Right lobe of liver (tissue), 6 donors: ENCODE measurements around the gene TNS3. TPM values are rescaled to one million over a fixed set of nuclear protein-coding genes. Genes with fewer than 3 reads are reported as not detected.

Experiments
- ATAC-seq, 4 donors: fragments of 200-7000 bp; cut with Tn5 transposase; one replicate each; pipeline ENCODE4 v1.9.1; 2020; ENCODE audit warnings: mild to moderate bottlenecking in 4 of 4, moderate library complexity in 4 of 4
- DNase-seq, 3 donors: peaks; one replicate each; pipeline ENCODE4 v3.0.0-alpha.2; 2020
- H3K27ac ChIP-seq, 3 donors: fragments of 200-600 bp; one replicate each; pipeline ENCODE4 v1.8.0; 2022
- H3K27me3 ChIP-seq, 2 donors: fragments of 200-600 bp; one replicate each; pipeline ENCODE4 v1.8.0; 2022
- H3K36me3 ChIP-seq, 4 donors: fragments of 200-600 bp; sonication (generic) in 1 of 4; one replicate each; pipeline versions ENCODE4 v1.5.1 to v1.8.0; 2017 to 2022; ENCODE audit warnings: control low read depth in 1 of 4
- H3K4me1 ChIP-seq, 4 donors: fragments of 200-600 bp; sonication (generic) in 1 of 4; one replicate each; pipeline versions ENCODE4 v1.5.1 to v1.8.0; 2017 to 2022; ENCODE audit warnings: control low read depth in 1 of 4
- H3K4me3 ChIP-seq, 3 donors: fragments of 200-600 bp; one replicate each; pipeline ENCODE4 v1.8.0; 2022
- H3K9me3 ChIP-seq, 4 donors: fragments of 200-600 bp; sonication (generic) in 1 of 4; one replicate each; pipeline versions ENCODE4 v1.5.1 to v1.8.0; 2017 to 2022; ENCODE audit warnings: control low read depth in 1 of 4
- CTCF ChIP-seq, 4 donors: fragments of 200-600 bp in 3 of 4; fragments of 450-650 bp in 1 of 4; IDR thresholded peaks; one replicate each; pipeline versions ENCODE4 v1.5.1 to v1.8.0; 2016 to 2022; ENCODE audit warnings: antibody characterized with exemption in 4 of 4, mild to moderate bottlenecking in 2 of 4
- POLR2A ChIP-seq: fragments of 450-650 bp; IDR thresholded peaks from one replicate; pipeline ENCODE4 v1.6.1; 2017; ENCODE audit warnings: antibody characterized with exemption, mild to moderate bottlenecking
- WGBS: methylation state at CpG from one replicate; pipeline ENCODE4 v1.1.6; 2018; ENCODE audit warnings: low coverage, low lambda C conversion rate; ENCODE audit not compliant: insufficient coverage; ENCODE audit errors: missing lambda C conversion rate; 5-methylcytosine and 5-hydroxymethylcytosine counted together
- intact Hi-C, 2 donors: fragments of 100-400 bp; cut with DNase I; formaldehyde crosslinking; loops; one replicate each; pipeline versions ENCODE4 v1.11.2 to v1.14.1; 2022
- total RNA-seq, 6 experiments: library from RNA; depleted of rRNA in 2 of 6; stranded (reverse); fragments of >200 nt in 2 of 6; fragmentation: NEBNext Ultra II Directional in 3 of 6; extraction: Animal tissue kit (Norgen Biotek cat#: 25700) in 3 of 6; gene quantifications; one replicate each; pipeline versions ENCODE4 v1.1.0 to v1.2.4, GENCODE V29; 2016 to 2023
- donor health status: DM: no; HTN: yes; CAD: no.
- donor health status: DM: no; HTN: no; CAD: no.
- donor health status: DM: no; HTN: no; CAD: no.
- donor health status: DM: no; HTN: yes; CAD: no.
- donor health status: DM: no; HTN: yes; CAD: no.

The TNS3 gene
- total RNA-seq, 6 experiments from 2014 or later: 51.2 to 95.0 (median 58.4) TPM

GRCh38 chr7:47580811-47581331, 1.0 kb downstream of the TNS3 start:
- Histone ChIP-seq H3K4me1 (peaks cover 2 to 37% (median 18%) of the 10 kb centered on the region in 4 donors), H3K36me3 (no peaks in the 10 kb centered on the region), H3K27me3 (no peaks in the 10 kb centered on the region), H3K4me3 (peak overlapping the region; percentile 88 to 93 (median 91)), H3K27ac (peak overlapping the region; percentile 81 to 87 (median 86)), H3K9me3 (no peaks in the 10 kb centered on the region)
- intact Hi-C loops: no loop called here
- TF ChIP-seq POLR2A (no peak), CTCF (IDR thresholded peaks at IDR 0.05) (peak in 1 of 4 donors; percentile 12)
- DNase-seq: no peak
- peak; percentile 9 to 30 (median 26) for ATAC-seq
- WGBS: 0% methylated on average over 7 of the region's 15 CpGs

GRCh38 chr7:47580175-47580706, 1.7 kb downstream of the TNS3 start:
- TF ChIP-seq POLR2A (no peak), CTCF (IDR thresholded peaks at IDR 0.05) (no peak)
- peaks cover 2 to 40% (median 21%) of the 10 kb centered on the region in 4 donors for H3K4me1 ChIP-seq
- intact Hi-C loops: no loop called here
- H3K27me3 ChIP-seq: no peaks in the 10 kb centered on the region
- H3K4me3 ChIP-seq: peak overlapping the region; percentile 88 to 93 (median 91)
- H3K9me3 ChIP-seq: no peaks in the 10 kb centered on the region
- ATAC-seq: peak; percentile 35 to 67 (median 50)
- peak; percentile 70 to 82 (median 82) for DNase-seq
- 20% methylated on average over 5 of the region's 7 CpGs for WGBS
- H3K36me3 ChIP-seq: no peaks in the 10 kb centered on the region
- peak overlapping the region; percentile 40 to 87 (median 81) for H3K27ac ChIP-seq

GRCh38 chr7:47579458-47579857, 2.5 kb downstream of the TNS3 start:
- 70% methylated on average over 2 of the region's 3 CpGs for WGBS
- ATAC-seq (no peak), DNase-seq (no peak)
- H3K27ac ChIP-seq: peak overlapping the region; percentile 39 to 78 (median 40)
- no peak overlapping the region for H3K4me3 ChIP-seq
- no peaks in the 10 kb centered on the region for H3K9me3 ChIP-seq
- H3K4me1 ChIP-seq: peaks cover 2 to 48% (median 25%) of the 10 kb centered on the region in 4 donors
- H3K27me3 ChIP-seq: no peaks in the 10 kb centered on the region
- TF ChIP-seq CTCF (IDR thresholded peaks at IDR 0.05) (no peak), POLR2A (no peak)
- intact Hi-C loops: loop anchor here in 1 of 2 donors (10.0 kb wide), 1 partner anchor 105 kb away; no protein-coding TSS in a partner anchor
- H3K36me3 ChIP-seq: no peaks in the 10 kb centered on the region

GRCh38 chr7:47578579-47579270, 3.2 kb downstream of the TNS3 start:
- peak overlapping the region; percentile 39 to 78 (median 40) for H3K27ac ChIP-seq
- no peak for DNase-seq
- H3K4me3 ChIP-seq: no peak overlapping the region
- ATAC-seq: peak in 2 of 4 donors; percentile 2 to 5
- TF ChIP-seq CTCF (IDR thresholded peaks at IDR 0.05): no peak
- TF ChIP-seq POLR2A: no peak
- peaks cover 2 to 55% (median 28%) of the 10 kb centered on the region in 4 donors for H3K4me1 ChIP-seq
- no peaks in the 10 kb centered on the region for H3K36me3 ChIP-seq
- intact Hi-C loops: loop anchor here in 1 of 2 donors (10.0 kb wide), 1 partner anchor 104 kb away; no protein-coding TSS in a partner anchor
- 59% methylated on average over 13 of the region's 18 CpGs for WGBS
- H3K27me3 ChIP-seq: no peaks in the 10 kb centered on the region
- H3K9me3 ChIP-seq: no peaks in the 10 kb centered on the region
